Testis (tissue), 2 donors: ENCODE data around the gene BIRC7.

ENCODE experiments used
- POLR2A ChIP-seq: fragments of 450-650 bp; IDR thresholded peaks from one replicate; pipeline ENCODE4 v1.6.1; 2017; ENCODE audit warnings: antibody characterized with exemption, mild to moderate bottlenecking, moderate library complexity
- TF ChIP-seq, protein P1 (sequence below), 3 experiments: fragments of 450-650 bp in 2 of 3; fragments of 200-600 bp in 1 of 3; sonication (generic) in 1 of 3; IDR thresholded peaks; one replicate each; pipeline ENCODE4 v1.5.1; 2016 to 2019; ENCODE audit warnings: antibody characterized with exemption in 3 of 3, mild to moderate bottlenecking in 2 of 3, moderate library complexity in 1 of 3

DNA sequence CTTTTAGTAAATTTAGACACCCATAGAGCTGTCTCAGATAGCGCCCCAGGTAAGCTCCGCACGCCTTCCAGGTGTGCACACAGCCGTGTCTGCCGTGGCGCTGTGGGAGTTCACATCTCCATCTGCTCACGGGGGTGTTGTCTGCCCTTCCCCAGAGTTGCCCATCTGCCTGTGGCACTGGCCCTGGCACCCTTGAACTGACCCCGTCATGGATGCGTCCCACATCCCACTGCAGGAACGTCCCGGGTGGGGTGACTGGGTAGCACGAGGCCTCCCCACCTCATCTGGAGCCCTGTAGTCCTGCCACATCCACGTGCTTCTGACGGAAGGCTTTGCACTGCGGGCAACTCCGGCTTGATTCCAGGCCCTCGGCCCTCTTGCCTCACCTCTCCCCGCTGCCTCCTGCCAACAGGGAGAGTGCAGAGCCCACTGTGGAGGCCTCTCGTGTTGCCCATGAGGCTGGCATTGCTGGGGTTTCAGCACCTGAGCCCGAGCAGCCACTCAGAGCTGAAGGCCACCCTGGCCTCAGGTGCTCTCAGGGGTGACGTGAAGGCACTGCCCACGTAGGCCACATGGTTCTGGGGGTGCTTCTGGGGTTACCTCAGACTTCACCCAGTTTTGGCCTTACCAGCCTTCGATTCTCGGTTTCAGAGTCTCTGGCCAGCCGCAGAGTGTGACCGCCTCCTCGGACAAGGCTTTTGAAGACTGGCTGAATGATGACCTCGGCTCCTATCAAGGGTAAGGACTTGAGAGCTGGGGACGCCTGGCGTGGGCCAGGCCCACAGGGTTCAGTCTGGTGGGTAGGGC lies 42.0 kb downstream of the BIRC7 start:
- TF ChIP-seq, protein P1, sequence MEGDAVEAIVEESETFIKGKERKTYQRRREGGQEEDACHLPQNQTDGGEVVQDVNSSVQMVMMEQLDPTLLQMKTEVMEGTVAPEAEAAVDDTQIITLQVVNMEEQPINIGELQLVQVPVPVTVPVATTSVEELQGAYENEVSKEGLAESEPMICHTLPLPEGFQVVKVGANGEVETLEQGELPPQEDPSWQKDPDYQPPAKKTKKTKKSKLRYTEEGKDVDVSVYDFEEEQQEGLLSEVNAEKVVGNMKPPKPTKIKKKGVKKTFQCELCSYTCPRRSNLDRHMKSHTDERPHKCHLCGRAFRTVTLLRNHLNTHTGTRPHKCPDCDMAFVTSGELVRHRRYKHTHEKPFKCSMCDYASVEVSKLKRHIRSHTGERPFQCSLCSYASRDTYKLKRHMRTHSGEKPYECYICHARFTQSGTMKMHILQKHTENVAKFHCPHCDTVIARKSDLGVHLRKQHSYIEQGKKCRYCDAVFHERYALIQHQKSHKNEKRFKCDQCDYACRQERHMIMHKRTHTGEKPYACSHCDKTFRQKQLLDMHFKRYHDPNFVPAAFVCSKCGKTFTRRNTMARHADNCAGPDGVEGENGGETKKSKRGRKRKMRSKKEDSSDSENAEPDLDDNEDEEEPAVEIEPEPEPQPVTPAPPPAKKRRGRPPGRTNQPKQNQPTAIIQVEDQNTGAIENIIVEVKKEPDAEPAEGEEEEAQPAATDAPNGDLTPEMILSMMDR (IDR thresholded peaks at IDR 0.05), result no peak
- TF ChIP-seq POLR2A, result no peak
